Measurements from ENCODE around the gene SYT9.

Gene SYT9

GRCh38 chr11:7414973-7415817 is 163.5 kb downstream of the SYT9 start:
- no peak for DNase-seq (ENCODE audit: insufficient read length)
- TF ChIP-seq POLR2AphosphoS5 (IDR thresholded peaks at IDR 0.05; ENCODE audit: low read depth, low read length) (no peak), TAF1 (IDR thresholded peaks at IDR 0.05; ENCODE audit: borderline replicate concordance, low read depth, low read length) (no peak), POLR2A (IDR thresholded peaks at IDR 0.05; ENCODE audit: low read depth, low read length) (no peak)
- FAIRE-seq: no peak

DNA sequence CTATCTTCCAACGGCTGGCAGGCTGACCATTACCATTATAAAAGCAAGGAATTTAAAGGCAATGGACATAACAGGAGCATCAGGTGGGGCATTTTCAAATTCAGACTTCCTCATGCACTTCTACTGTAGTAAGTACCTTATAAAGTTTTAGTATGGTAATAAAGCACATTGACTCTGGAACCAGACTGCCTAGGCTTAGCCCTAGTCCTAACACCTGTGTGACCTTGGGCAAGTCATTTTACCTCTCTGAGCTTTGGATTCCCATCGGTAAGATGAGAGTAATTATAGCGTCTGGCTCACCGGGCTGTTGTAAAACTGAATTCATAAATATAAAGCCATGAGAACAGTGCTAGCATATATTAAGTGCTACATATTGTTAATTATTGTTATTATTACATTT is 164.4 kb downstream of the SYT9 start:
- no peak for FAIRE-seq
- no peak for DNase-seq (ENCODE audit: insufficient read length)

GRCh38 chr11:7417328-7417727 is 165.6 kb downstream of the SYT9 start:
- FAIRE-seq (no peak), DNase-seq (ENCODE audit: insufficient read length) (no peak)
- TF ChIP-seq TAF1 (IDR thresholded peaks at IDR 0.05; ENCODE audit: borderline replicate concordance, low read depth, low read length): no peak
- no peak for TF ChIP-seq POLR2A (IDR thresholded peaks at IDR 0.05; ENCODE audit: low read depth, low read length)
- no peak for TF ChIP-seq POLR2AphosphoS5 (IDR thresholded peaks at IDR 0.05; ENCODE audit: low read depth, low read length)

More for the DNA sequence above, 164.4 kb downstream of the SYT9 start:
- TF ChIP-seq TAF1 (IDR thresholded peaks at IDR 0.05; ENCODE audit: borderline replicate concordance, low read depth, low read length): no peak
- TF ChIP-seq POLR2AphosphoS5 (IDR thresholded peaks at IDR 0.05; ENCODE audit: low read depth, low read length): no peak
- TF ChIP-seq POLR2A (IDR thresholded peaks at IDR 0.05; ENCODE audit: low read depth, low read length): no peak

DNA sequence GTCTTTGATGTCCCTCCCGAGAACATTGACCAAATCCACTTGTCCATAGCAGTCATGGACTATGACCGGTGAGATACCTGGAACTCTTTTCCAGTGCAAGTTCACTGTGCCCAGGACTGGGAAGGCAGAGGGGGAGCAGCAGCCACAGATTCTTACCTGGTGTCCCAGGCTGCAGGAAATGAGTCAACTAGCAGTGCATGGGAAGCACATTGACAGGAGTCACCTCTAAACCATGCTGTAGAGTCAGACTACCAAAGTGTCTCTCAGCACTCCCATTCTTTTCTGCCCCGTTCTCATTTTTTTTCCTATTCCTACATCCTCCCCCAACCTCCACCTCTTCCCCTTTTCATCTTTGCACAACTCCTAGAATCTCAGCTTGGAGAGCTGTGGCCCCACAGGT is 166.4 kb downstream of the SYT9 start:
- DNase-seq (ENCODE audit: insufficient read length) (no peak), FAIRE-seq (no peak)
- TF ChIP-seq POLR2A (IDR thresholded peaks at IDR 0.05; ENCODE audit: low read depth, low read length): no peak
- TF ChIP-seq POLR2AphosphoS5 (IDR thresholded peaks at IDR 0.05; ENCODE audit: low read depth, low read length): no peak
- no peak for TF ChIP-seq TAF1 (IDR thresholded peaks at IDR 0.05; ENCODE audit: borderline replicate concordance, low read depth, low read length)

DNA sequence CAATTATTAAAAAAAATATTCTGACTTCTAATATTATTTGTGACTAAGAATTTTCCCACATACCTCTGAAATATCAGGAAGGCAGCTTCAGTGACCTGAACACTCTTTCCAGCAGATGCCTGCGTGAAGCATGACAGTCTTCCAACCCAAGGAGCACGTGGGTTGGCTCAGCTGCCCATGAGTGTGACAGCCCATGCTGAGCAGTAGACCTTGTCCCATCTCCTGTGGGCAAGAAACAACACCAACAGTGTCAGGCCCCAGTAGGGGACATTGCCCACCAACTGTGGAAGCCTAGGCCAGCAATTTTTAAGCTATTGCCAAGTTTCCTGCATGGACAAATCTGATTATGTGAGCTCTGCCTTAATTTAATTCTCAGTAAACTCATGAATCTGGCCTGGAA is 167.2 kb downstream of the SYT9 start:
- no peak for TF ChIP-seq TAF1 (IDR thresholded peaks at IDR 0.05; ENCODE audit: borderline replicate concordance, low read depth, low read length)
- TF ChIP-seq POLR2AphosphoS5 (IDR thresholded peaks at IDR 0.05; ENCODE audit: low read depth, low read length): no peak
- no peak for TF ChIP-seq POLR2A (IDR thresholded peaks at IDR 0.05; ENCODE audit: low read depth, low read length)
- DNase-seq (ENCODE audit: insufficient read length) (no peak), FAIRE-seq (no peak)

GRCh38 chr11:7421136-7421535 is 169.4 kb downstream of the SYT9 start:
- DNase-seq (ENCODE audit: insufficient read length) (no peak), FAIRE-seq (no peak)
- TF ChIP-seq POLR2AphosphoS5 (IDR thresholded peaks at IDR 0.05; ENCODE audit: low read depth, low read length) (no peak), TAF1 (IDR thresholded peaks at IDR 0.05; ENCODE audit: borderline replicate concordance, low read depth, low read length) (no peak), POLR2A (IDR thresholded peaks at IDR 0.05; ENCODE audit: low read depth, low read length) (no peak)

DNA sequence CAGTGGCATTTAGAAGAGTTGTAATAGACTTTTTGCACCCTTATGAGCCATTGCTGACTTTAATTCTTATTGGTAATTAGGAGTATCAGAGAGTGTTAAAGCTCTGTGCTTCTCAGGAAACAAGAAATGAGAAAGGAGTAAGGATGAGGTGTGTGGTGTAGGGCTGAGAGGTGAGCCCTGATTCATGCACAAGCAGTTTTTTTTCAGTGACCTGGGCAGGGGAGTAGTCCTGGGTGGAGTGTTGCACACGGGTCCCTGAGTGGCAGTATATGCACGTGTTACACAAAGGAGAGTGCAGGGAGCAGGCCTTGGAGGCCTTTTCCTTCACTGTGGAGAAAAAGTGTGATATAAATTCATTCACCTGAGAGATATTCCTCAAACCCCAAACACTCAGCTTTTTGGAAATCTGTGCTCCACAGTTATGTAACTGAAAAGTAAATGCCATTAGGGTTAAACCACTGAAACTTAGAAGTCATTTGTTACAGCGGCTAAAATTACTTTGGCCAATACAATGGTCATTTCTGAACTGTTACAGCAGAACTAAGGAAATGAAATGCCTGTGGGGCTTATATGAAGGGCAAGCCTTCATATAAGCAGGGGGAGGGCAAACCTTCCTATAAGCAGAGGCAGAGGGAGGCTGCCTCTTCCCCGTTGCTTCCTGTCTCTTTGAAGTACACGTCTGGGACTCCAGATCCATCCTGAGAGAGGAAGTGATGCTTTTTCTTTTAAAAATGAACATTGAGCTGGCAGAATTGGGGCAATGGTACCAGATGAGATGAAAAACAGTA is 171.0 kb downstream of the SYT9 start:
- FAIRE-seq: peak; percentile 87
- no peak for TF ChIP-seq POLR2AphosphoS5 (IDR thresholded peaks at IDR 0.05; ENCODE audit: low read depth, low read length)
- DNase-seq (ENCODE audit: insufficient read length): no peak

GRCh38 chr11:7423946-7424345 is 172.2 kb downstream of the SYT9 start:
- TF ChIP-seq TAF1 (IDR thresholded peaks at IDR 0.05; ENCODE audit: borderline replicate concordance, low read depth, low read length) (no peak), POLR2AphosphoS5 (IDR thresholded peaks at IDR 0.05; ENCODE audit: low read depth, low read length) (no peak), POLR2A (IDR thresholded peaks at IDR 0.05; ENCODE audit: low read depth, low read length) (no peak)
- FAIRE-seq: no peak
- no peak for DNase-seq (ENCODE audit: insufficient read length)

DNA sequence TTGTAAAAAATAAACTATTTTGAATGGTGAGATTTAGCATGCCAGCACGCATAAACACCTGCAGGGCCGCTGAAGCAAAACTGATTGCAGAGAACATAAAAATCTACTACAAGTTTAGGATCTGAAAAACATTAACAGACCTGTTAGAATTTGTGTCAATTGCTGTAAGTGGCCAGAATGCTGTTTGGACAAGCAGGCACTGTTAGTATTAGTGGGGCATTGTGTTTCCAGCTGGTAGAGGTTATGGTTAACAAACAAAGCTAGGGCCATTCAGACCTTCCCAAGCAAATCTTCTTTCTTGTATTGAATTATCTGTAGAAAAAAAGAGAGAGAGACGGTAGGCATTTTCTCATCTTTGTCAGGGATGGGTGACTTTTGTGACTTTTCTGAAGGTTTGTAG is 176.0 kb downstream of the SYT9 start:
- FAIRE-seq (no peak), DNase-seq (ENCODE audit: insufficient read length) (no peak)
- TF ChIP-seq POLR2A (IDR thresholded peaks at IDR 0.05; ENCODE audit: low read depth, low read length): no peak
- TF ChIP-seq POLR2AphosphoS5 (IDR thresholded peaks at IDR 0.05; ENCODE audit: low read depth, low read length): no peak
- TF ChIP-seq TAF1 (IDR thresholded peaks at IDR 0.05; ENCODE audit: borderline replicate concordance, low read depth, low read length): no peak

- DNase-seq (ENCODE audit: insufficient read length): no peak
- TF ChIP-seq POLR2A (IDR thresholded peaks at IDR 0.05; ENCODE audit: low read depth, low read length): no peak
- TF ChIP-seq TAF1 (IDR thresholded peaks at IDR 0.05; ENCODE audit: borderline replicate concordance, low read depth, low read length): no peak
- TF ChIP-seq POLR2AphosphoS5 (IDR thresholded peaks at IDR 0.05; ENCODE audit: low read depth, low read length): no peak
- no peak for FAIRE-seq
These were observed 176.5 kb downstream of the SYT9 start for GRCh38 chr11:7428196-7428595.

DNA sequence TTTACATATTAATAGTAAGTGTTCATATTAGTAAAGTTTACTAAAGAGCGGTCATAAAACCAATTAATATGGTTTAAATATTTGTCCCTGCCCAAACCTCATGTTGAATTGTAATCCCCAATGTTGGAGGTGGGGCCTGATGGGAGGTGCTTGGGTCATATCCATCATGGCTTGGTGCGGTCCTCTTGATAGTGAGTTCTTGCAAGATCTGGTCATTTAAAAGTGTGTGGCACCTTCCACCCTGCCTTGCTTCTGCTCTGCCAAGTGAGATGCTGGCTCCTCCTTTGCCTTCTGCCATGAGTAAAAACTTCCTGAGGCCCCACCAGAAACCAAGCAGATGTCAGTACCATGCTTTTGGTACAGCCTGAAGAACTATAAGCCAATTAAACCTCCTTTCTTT is 178.8 kb downstream of the SYT9 start:
- DNase-seq (ENCODE audit: insufficient read length): no peak
- no peak for TF ChIP-seq POLR2A (IDR thresholded peaks at IDR 0.05; ENCODE audit: low read depth, low read length)
- TF ChIP-seq POLR2AphosphoS5 (IDR thresholded peaks at IDR 0.05; ENCODE audit: low read depth, low read length): no peak
- TF ChIP-seq TAF1 (IDR thresholded peaks at IDR 0.05; ENCODE audit: borderline replicate concordance, low read depth, low read length): no peak

DNA sequence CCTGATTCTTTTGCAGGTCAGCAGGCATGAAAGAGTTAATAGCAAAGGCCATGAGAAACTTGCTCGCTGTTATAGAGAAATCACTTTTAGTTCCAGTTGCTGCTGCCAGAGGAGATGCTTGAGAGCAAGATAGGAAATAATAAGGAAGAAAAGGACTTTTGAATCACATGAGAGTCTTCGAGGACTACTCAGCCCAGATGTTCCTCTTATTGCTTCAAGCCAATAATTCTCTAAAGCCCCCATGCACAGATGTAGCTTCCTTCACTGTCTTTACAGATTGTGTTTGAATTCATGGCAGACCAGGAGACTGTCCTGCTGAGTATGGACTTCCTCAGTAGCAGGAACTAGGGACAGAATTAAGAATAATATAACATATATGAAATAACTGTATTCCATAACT is 183.5 kb downstream of the SYT9 start:
- FAIRE-seq (peak; percentile 5), DNase-seq (ENCODE audit: insufficient read length) (no peak)
- TF ChIP-seq TAF1 (IDR thresholded peaks at IDR 0.05; ENCODE audit: borderline replicate concordance, low read depth, low read length) (no peak), POLR2AphosphoS5 (IDR thresholded peaks at IDR 0.05; ENCODE audit: low read depth, low read length) (no peak), POLR2A (IDR thresholded peaks at IDR 0.05; ENCODE audit: low read depth, low read length) (no peak)

More for the DNA sequence above, 178.8 kb downstream of the SYT9 start:
- no peak for FAIRE-seq

All from GM12892 (cell line).